Measurements from ENCODE around the gene COL19A1.
"Not testable (repeated sequence)": the region's sequence is repeated elsewhere in the genome, so short reads cannot be mapped to it uniquely, and the experiment has no call there.

COL19A1 gene

DNA sequence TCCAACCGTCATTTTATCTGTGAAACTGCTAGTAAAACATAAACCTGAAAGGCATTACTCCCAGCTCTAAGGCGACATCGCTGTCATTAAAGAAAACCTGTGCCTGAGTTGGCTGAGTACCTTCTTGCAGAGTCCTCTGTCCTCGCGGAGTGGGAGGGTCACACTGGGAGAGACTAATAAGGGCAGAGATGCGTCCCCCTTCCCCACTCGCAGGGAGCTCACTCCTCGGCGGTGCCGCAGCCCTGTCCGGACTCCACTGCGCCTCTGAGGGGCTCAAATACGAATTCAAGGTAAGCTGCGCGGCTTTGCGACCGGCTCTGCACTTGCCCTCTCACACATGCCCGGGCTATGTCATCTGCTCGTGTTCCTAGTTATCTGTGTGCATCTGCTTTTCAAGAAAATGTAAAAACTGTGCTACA is at the start of gene COL19A1:
Gene COL19A1, plus strand, starts transcription at position 206 of the 419 bp plus-strand sequence. CDS start 13,012 bp downstream, outside the sequence.
- no peak for DNase-seq (ENCODE audit: insufficient read length, low spot score)
- TF ChIP-seq POLR2A (IDR thresholded peaks at IDR 0.05; ENCODE audit: low read depth, low read length), result no peak
- no peak for FAIRE-seq

DNA sequence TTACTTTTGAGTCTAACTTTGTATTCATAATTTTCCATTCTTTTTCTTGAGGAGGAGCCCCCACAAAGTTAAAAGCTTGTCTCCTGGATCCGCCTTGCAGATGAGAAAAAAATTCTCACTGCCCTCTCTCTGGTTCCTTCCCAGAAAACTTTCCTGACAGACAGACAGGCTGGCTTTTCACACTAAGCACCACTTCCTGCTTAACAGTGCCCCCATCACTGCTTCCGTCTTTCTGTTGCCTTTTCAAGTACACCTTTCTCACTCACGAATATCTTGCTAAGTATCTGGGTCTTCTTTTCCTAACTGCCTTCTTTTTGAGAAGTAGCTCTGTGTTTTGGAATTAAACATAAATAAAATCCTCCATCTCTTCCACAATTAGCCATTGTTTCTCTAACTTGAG is 49.8 kb upstream of the COL19A1 start:
- FAIRE-seq (no peak), DNase-seq (ENCODE audit: insufficient read length, low spot score) (no peak)
- no peak for TF ChIP-seq POLR2A (IDR thresholded peaks at IDR 0.05; ENCODE audit: low read depth, low read length)

DNA sequence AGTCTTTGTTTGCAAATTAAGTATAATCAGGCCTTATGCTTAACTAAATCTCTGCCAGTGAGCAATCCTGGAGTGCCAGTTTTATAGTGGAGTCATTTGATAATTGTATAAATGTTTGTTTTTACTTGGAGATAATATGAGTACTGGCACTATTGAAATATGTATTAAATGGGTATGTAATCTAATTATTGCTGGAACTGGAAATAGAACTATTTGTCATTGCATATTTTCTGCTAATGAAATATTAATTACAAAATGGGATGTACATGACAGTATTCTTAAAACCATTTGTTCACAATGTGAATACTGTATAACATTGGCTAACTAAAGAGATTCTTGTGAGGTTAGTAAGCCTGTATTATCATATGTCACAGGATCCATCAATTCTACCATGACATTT is 49.0 kb upstream of the COL19A1 start:
- DNase-seq (ENCODE audit: insufficient read length, low spot score) (no peak), FAIRE-seq (no peak)
- no peak for TF ChIP-seq POLR2A (IDR thresholded peaks at IDR 0.05; ENCODE audit: low read depth, low read length)

DNA sequence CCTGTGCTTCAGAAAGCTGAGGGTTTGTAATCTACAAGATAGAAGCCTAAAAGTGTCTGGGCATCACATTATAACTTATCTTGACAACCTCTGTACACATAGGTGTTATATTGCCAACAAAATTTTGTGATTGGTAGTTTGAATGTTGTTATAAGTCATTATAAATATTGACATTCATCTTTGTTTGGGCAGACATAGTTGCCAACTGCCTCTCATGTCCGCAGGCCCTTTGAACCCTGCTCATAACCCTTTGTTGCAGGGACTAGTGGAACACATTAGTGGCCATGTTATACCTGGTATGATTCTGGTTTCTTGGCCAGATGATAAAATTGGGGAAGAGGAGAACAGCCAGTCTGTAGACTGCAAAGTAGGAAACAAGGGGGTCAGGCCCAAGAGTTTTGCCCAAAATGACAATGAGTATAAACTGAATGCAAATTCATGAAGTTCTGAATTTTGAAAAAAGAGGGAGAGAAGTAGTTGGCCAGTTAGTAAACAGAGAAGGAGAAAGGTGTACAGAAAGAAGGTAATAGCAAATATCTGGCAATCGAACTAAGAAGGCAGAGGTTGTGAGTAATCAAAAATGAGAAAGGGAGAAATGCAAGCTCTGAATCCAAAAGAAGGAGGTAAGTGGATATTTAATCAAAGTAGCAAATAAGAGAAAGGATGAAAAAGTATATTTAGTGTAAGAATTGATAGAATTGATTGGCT is 48.0 kb upstream of the COL19A1 start:
- FAIRE-seq, result no peak

DNA sequence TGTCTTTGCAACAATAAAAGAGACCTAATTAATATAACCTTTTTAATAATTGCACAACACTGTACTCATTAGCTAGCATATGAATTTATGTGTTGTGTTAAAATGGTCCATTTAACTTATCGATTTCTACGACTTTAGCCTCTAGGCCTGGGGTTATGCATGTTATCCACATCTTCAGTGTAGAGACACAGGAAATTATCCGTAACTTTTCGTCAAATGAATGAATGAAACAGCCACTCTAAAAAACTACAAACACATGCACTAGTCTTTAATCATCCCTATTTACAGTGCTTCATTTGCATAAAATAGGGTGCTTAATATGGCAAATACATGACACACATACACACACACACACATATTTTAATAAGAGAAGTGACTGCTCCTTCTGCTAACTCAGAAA is 47.2 kb upstream of the COL19A1 start:
- no peak for TF ChIP-seq POLR2A (IDR thresholded peaks at IDR 0.05; ENCODE audit: low read depth, low read length)
- FAIRE-seq (no peak), DNase-seq (ENCODE audit: insufficient read length, low spot score) (no peak)

More for the DNA sequence above, 48.0 kb upstream of the COL19A1 start:
- no peak for DNase-seq (ENCODE audit: insufficient read length, low spot score)
- no peak for TF ChIP-seq POLR2A (IDR thresholded peaks at IDR 0.05; ENCODE audit: low read depth, low read length)

DNA sequence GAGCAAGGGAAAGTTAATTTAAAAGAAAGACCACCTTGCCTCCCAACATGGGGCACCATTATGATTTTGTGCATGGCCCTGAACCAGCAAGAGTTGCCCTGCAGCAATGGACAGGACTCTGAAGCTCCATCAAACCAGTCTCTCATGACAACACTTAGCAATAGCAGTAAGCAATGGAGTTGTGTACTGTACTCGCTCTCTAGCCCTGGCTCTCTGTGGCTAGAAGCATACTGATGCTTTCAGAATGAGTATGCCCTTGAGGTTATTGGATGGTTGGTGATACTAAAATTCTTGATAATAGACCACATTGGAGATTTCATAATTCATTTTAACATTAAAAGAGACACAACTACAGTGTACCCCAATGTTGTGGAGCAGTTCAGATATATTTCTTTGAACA is 46.3 kb upstream of the COL19A1 start:
- FAIRE-seq (no peak), DNase-seq (ENCODE audit: insufficient read length, low spot score) (no peak)
- no peak for TF ChIP-seq POLR2A (IDR thresholded peaks at IDR 0.05; ENCODE audit: low read depth, low read length)

DNA sequence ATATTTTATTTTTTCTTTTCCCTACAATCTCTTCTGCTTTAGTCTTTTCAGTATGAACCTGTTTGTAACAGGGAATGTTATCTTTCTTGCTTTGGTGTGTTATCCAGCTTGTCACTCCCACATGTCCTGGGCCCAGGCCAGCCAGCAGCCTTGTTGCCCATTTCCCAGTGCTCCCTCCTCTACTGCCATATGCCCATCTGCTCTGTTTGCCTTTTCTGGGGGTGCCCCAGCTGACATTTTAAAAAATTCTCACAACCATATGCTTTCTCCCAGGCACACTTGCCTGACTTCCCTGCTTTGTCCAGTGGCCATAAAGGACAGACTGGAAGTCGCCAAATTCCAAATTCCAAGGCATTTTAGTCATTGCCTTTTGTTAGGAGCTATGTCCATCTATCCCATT is 45.9 kb upstream of the COL19A1 start:
- FAIRE-seq (no peak), DNase-seq (ENCODE audit: insufficient read length, low spot score) (no peak)
- no peak for TF ChIP-seq POLR2A (IDR thresholded peaks at IDR 0.05; ENCODE audit: low read depth, low read length)

DNA sequence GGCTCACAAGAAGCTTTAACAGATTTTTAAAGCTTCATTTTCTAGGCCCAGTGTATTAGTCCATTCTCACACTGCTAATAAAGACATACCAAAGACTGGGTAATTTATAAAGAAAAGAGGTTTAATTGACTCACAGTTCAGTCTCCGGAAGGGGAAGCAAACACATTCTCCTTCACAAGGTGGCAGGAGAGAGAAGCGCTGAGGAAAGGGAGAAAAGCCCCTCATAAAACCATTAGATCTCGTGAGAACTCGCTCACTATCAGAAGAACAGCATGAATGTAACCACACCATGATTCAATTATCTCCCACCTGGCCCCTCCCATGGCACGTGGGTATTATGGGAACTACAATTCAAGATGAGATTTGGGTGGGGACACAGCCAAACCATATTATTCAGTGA is 42.0 kb upstream of the COL19A1 start:
- not testable (repeated sequence) for FAIRE-seq; DNase-seq (ENCODE audit: insufficient read length, low spot score)

DNA sequence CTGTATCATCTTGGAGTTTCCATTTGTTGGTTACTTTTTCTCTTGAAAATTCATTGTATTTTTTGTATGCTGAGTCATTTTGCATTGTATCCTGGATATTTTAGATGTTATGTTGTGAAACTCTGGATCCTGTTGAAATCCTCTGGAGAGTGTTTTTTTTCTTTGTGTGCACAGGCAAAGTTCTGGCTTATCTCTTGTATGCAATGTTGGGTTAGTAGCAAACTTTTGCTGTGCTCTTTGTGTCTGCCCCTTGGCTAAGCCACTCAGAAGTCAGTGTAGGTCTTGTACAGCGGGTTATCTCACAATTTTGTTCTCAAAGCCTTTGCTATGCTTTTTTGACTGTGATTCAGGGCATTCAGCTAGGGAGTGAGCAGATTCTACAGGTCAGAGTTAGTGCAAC is 40.5 kb upstream of the COL19A1 start:
- no peak for DNase-seq (ENCODE audit: insufficient read length, low spot score)
- no peak for FAIRE-seq

DNA sequence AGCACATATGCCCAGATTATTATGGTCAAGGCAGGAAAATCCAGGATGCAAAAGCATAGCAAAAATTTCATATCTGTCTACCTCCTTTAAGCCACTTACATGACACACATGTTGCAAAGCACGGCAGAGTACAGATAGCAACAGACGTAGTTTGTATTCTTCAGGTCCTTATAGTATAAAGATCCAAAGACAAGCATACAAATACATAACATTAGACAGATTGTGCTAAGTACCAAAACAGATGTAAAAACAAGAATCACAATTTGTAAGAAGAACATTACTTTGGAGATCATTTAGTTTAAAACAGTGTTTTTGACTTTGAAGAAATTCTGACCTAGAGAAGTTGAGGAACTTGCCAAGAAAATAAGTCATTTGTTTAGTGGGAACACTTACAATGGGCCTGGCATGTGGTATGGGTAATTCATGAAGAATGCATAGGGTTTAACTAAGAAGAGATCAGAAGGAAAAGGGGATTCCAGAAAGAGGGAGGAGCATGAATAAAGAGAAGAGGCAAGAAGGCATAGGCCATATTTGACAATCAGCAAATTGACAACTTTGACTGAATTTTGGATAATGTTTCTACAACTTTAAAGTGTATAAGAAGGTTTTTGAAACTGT is 39.0 kb upstream of the COL19A1 start:
- no peak for FAIRE-seq

More for the DNA sequence above, 40.5 kb upstream of the COL19A1 start:
- TF ChIP-seq POLR2A (IDR thresholded peaks at IDR 0.05; ENCODE audit: low read depth, low read length), result no peak

DNA sequence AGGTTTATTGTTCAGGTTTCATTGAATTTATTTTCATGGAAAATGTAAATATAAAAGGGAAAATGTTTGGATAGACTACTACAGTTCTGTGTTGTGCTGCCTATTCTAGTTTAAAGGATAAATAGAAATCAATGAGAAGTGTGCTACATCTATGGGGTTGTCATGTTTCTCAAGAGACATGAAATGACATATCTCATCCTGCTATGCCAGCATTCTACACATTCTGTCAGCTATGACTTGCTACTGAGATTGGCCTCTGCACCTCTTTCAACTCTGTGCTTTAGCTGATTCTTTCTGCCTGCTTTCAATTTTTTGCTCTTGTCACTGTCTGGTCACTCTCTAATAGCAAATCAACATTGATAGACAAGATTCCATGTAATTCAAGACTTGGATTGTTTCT is 33.8 kb upstream of the COL19A1 start:
- no peak for DNase-seq (ENCODE audit: insufficient read length, low spot score)
- no peak for TF ChIP-seq POLR2A (IDR thresholded peaks at IDR 0.05; ENCODE audit: low read depth, low read length)
- FAIRE-seq, result no peak

More for the DNA sequence above, 39.0 kb upstream of the COL19A1 start:
- DNase-seq (ENCODE audit: insufficient read length, low spot score), result no peak
- TF ChIP-seq POLR2A (IDR thresholded peaks at IDR 0.05; ENCODE audit: low read depth, low read length), result no peak

DNA sequence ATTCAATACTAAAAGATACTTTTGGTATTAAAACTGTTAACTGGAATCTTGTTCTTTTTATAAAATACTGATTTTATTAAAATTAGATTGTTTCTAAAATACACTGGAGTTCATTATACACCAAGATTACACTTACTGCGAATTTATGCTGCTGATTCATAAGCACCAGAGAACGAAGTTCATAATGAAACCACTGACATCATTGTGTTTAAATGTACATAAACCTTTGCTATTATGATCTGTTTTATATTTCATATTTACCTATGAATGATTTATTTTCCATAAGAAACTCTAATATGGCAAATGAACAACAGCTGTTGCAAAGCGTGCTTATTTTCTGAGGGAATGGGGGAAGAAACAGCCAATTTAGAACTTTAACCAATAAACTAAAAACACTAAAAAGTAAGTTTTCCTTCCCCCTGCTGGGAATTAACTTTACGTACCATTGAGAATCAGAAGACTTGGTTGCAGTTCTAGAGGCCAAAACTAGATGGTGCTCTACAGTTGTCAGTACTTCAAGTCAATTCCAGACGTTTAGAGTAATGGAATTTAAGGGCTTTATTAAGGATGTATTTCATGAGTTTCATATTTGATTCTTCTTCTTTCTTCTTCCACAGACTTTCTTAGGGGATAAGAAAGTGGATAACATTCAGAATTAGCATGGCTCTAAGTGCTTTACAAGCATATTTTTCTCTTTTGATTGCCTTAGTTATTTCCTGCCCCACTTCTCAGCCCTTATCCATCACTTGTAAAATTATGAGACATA is 30.8 kb upstream of the COL19A1 start:
- FAIRE-seq, result peak; percentile 76
- DNase-seq (ENCODE audit: insufficient read length, low spot score), result peak; percentile 1
- TF ChIP-seq POLR2A (IDR thresholded peaks at IDR 0.05; ENCODE audit: low read depth, low read length), result no peak

DNA sequence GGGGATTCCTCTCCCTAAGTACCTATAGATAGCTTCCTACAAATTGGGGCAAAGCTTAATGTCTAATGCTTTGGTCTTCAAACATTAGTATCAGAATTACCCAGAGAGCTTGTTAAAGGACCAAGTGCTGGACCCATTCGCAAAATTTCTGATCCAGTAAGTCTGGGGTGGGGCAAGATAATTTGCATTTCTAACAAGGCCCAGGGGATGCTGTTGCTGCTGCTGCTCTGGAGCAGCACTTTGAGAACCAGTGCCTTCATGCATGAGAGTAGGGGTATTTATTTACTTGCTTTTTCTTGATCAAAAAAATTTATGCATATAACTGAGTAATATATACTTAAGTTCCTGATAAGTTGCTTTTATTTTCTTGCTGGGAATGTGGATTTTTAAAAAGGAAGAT is 24.5 kb upstream of the COL19A1 start:
- no peak for TF ChIP-seq POLR2A (IDR thresholded peaks at IDR 0.05; ENCODE audit: low read depth, low read length)
- FAIRE-seq (no peak), DNase-seq (ENCODE audit: insufficient read length, low spot score) (no peak)

DNA sequence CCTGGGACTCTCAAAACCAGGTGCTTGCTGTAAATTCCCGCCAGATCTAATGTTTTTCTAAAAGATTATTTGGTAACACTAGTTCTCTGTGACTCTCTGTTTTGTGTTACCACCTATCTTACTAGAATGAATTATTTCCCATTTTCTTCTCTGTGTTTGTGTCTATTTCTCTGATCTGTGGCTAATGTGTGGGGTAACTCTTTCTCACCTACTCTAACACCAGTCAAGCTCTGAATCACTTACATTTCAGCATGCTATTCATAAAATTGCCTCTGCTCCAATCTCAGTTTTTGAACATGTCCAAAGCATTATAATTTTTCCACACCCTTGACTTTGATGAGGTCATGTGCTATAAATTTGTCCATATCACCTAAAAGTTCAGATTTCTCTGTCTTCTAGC is 23.2 kb upstream of the COL19A1 start:
- DNase-seq (ENCODE audit: insufficient read length, low spot score) (no peak), FAIRE-seq (no peak)
- TF ChIP-seq POLR2A (IDR thresholded peaks at IDR 0.05; ENCODE audit: low read depth, low read length), result no peak
